BLaER1 treated with 17β-estradiol and CSF1 and Interleukin-3, amounts not matched to agents 10 nM and 100 nM (cell line): ENCODE measurements around the gene GPR26.
"Not testable (repeated sequence)": the region's sequence is repeated elsewhere in the genome, so short reads cannot be mapped to it uniquely, and the experiment has no call there.

Source experiments
- H3K27ac ChIP-seq, 11 experiments: shearing (Covaris generic); formaldehyde crosslinking; 2 replicates each; pipeline ENCODE4 v1.8.1; 2022
- H3K27me3 ChIP-seq, 11 experiments: shearing (Covaris generic); formaldehyde crosslinking; 2 replicates each; pipeline ENCODE4 v1.8.1; 2022
- H3K36me3 ChIP-seq, 11 experiments: shearing (Covaris generic); formaldehyde crosslinking; 2 replicates each; pipeline ENCODE4 v1.8.1; 2022
- H3K4me1 ChIP-seq, 10 experiments: shearing (Covaris generic); formaldehyde crosslinking; 2 replicates each; pipeline ENCODE4 v1.8.1; 2022
- H3K4me2 ChIP-seq, 11 experiments: shearing (Covaris generic); formaldehyde crosslinking; 2 replicates each; pipeline ENCODE4 v1.8.1; 2022
- H3K4me3 ChIP-seq, 10 experiments: shearing (Covaris generic); formaldehyde crosslinking; 2 replicates each; pipeline ENCODE4 v1.8.1; 2022
- H3K9ac ChIP-seq, 11 experiments: shearing (Covaris generic); formaldehyde crosslinking; 2 replicates each; pipeline ENCODE4 v1.8.1; 2022
- H3K9me3 ChIP-seq, 11 experiments: shearing (Covaris generic); formaldehyde crosslinking; replicated peaks in 1 of 11; 2 replicates each; pipeline ENCODE4 v1.8.1; 2022
- H4K20me1 ChIP-seq, 11 experiments: shearing (Covaris generic); formaldehyde crosslinking; 2 replicates each; pipeline ENCODE4 v1.8.1; 2022
- Cebpa-rat ChIP-seq, 11 experiments: shearing (Covaris generic); IDR thresholded peaks; 2 replicates each; pipeline ENCODE4 v1.8.1; 2022

Gene GPR26

GRCh38 chr10:123717336-123717735 lies 51.2 kb downstream of the GPR26 start:
- Histone ChIP-seq H3K4me3 (no peak overlapping the region), H3K9me3 (peaks cover 8 to 15% (median 10%) of the 10 kb centered on the region in 11 experiments; a peak in 19 of 22 replicates), H3K4me2 (0 out of 22 replicates have a peak overlapping the region, but pooled peaks of 1 of the 11 experiments have one; percentile 28), H3K27me3 (no peaks in the 10 kb centered on the region), H3K4me1 (no peaks in the 10 kb centered on the region; a peak in 1 of 20 replicates), H3K36me3 (no peaks in the 10 kb centered on the region), H3K9ac (no peak overlapping the region), H3K27ac (no peak overlapping the region), H4K20me1 (no peaks in the 10 kb centered on the region)
- TF ChIP-seq Cebpa-rat (IDR thresholded peaks at IDR 0.05) = no peak

DNA sequence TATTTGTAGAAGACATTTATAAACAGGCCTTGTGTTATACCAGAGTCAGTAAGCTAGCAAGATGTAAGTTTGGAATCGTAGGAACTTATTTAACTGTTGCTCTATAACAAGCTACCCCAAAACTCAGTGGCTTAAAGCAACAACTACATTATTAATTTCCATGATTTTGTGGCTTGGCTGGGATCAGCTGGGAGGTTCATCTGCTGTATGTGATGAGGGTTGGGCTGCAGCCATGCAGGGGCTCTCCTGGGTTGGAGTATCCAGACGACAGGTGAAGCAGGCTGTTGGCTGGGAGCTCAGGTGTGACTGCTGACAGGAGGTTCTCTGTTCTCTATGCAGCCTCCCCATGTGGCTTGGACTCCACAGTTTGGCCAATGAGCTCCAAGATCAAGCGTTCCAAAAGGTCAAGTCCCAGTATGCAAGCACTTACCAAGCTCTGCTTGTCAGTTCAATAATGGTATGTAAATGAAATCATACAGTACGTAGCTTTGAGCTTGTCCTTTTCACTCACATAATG lies 52.4 kb downstream of the GPR26 start:
- H3K4me3 ChIP-seq = no peak overlapping the region
- H3K27me3 ChIP-seq = no peaks in the 10 kb centered on the region
- H3K36me3 ChIP-seq = no peaks in the 10 kb centered on the region

GRCh38 chr10:123720536-123720935 lies 54.4 kb downstream of the GPR26 start:
- no peaks in the 10 kb centered on the region; a peak in 1 of 20 replicates for H3K4me1 ChIP-seq
- no peaks in the 10 kb centered on the region for H4K20me1 ChIP-seq
- H3K9me3 ChIP-seq = peaks cover 8 to 12% (median 9%) of the 10 kb centered on the region in 11 experiments; a peak in 19 of 22 replicates

More for the DNA sequence above, 52.4 kb downstream of the GPR26 start:
- Histone ChIP-seq H4K20me1 (no peaks in the 10 kb centered on the region), H3K9ac (no peak overlapping the region), H3K4me2 (no peak overlapping the region), H3K27ac (no peak overlapping the region), H3K4me1 (no peaks in the 10 kb centered on the region; a peak in 1 of 20 replicates), H3K9me3 (peaks cover 8 to 12% (median 10%) of the 10 kb centered on the region in 11 experiments; a peak in 19 of 22 replicates)
- TF ChIP-seq Cebpa-rat (IDR thresholded peaks at IDR 0.05) = no peak

DNA sequence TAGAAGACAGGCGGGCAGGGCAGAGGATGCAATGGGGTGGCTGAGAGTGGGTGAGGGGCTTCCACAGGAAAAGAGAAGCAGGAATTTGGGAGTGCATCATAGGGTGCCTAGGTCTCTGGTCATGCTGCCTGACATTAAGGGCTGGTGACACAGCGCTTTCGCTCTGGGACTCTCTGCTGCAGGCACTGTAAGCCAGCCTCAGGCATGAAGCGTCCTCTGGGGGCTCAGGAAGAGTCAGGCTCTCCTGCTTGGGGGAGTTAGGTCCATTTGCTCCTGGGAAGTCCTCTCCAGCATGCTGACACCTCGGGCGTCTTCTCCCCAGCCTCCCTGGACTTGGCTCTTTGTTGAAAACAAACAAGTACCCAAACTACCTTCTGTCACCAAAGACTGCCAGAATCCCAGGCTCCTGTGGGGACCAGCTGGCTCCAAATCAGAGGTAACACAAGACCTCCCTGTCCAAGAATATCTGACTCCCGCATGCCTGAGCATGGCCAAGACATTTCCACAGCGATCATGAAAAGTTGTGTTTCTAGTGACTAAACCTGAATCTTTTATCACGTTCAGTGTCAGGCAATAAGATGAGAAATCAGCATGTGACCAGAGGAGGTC lies 55.4 kb downstream of the GPR26 start:
- Histone ChIP-seq H3K27ac (no peak overlapping the region), H3K4me3 (no peak overlapping the region), H3K36me3 (no peaks in the 10 kb centered on the region), H3K4me2 (no peak overlapping the region), H3K27me3 (no peaks in the 10 kb centered on the region), H4K20me1 (no peaks in the 10 kb centered on the region), H3K4me1 (no peaks in the 10 kb centered on the region; a peak in 1 of 20 replicates), H3K9me3 (peaks cover 8 to 12% (median 9%) of the 10 kb centered on the region in 11 experiments; a peak in 19 of 22 replicates), H3K9ac (no peak overlapping the region)
- no peak for TF ChIP-seq Cebpa-rat (IDR thresholded peaks at IDR 0.05)

More at GRCh38 chr10:123720536-123720935, 54.4 kb downstream of the GPR26 start:
- no peak overlapping the region for H3K4me3 ChIP-seq
- H3K27me3 ChIP-seq = no peaks in the 10 kb centered on the region
- no peak for TF ChIP-seq Cebpa-rat (IDR thresholded peaks at IDR 0.05)
- H3K27ac ChIP-seq = no peak overlapping the region
- no peak overlapping the region for H3K9ac ChIP-seq
- no peak overlapping the region for H3K4me2 ChIP-seq
- no peaks in the 10 kb centered on the region for H3K36me3 ChIP-seq

- Histone ChIP-seq H3K4me2 (no peak overlapping the region), H3K4me1 (no peaks in the 10 kb centered on the region; a peak in 1 of 20 replicates), H4K20me1 (no peaks in the 10 kb centered on the region), H3K36me3 (no peaks in the 10 kb centered on the region), H3K27ac (no peak overlapping the region), H3K4me3 (no peak overlapping the region), H3K27me3 (no peaks in the 10 kb centered on the region), H3K9me3 (peaks cover 8 to 12% (median 9%) of the 10 kb centered on the region in 11 experiments; a peak in 19 of 22 replicates), H3K9ac (no peak overlapping the region)
- no peak for TF ChIP-seq Cebpa-rat (IDR thresholded peaks at IDR 0.05)
Observed at GRCh38 chr10:123722351-123722750, 56.2 kb downstream of the GPR26 start.

- Histone ChIP-seq H3K4me1 (no peaks in the 10 kb centered on the region), H4K20me1 (no peaks in the 10 kb centered on the region; a peak in 1 of 22 replicates), H3K36me3 (no peaks in the 10 kb centered on the region), H3K9ac (no peak overlapping the region), H3K4me2 (no peak overlapping the region), H3K9me3 (peaks cover 0 to 9% (median 4%) of the 10 kb centered on the region in 11 experiments; a peak in 14 of 22 replicates), H3K4me3 (no peak overlapping the region), H3K27ac (no peak overlapping the region), H3K27me3 (no peaks in the 10 kb centered on the region)
- TF ChIP-seq Cebpa-rat (IDR thresholded peaks at IDR 0.05) = no peak
Observed at GRCh38 chr10:123724747-123725146, 58.6 kb downstream of the GPR26 start.

DNA sequence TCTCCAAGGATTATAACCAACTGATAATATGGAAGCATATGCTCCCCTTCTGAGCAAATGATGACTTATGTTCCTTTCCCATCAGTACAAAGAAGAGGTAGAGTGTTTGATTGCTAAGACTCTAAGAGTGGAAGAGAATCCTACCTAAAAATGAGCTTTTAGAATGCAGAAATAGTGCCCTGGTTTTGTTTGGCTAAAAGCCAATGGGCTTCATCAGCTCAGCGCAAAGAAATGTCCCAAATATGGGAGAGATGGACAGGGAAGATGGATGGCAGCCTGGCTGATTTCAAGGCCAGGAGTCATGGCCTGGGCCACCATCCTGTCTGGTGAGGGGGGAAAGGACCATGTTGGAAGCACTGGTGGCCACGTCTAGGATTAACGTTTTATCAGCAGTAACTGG lies 60.2 kb downstream of the GPR26 start:
- no peaks in the 10 kb centered on the region; a peak in 1 of 22 replicates for H4K20me1 ChIP-seq
- no peak overlapping the region for H3K27ac ChIP-seq
- H3K27me3 ChIP-seq = no peaks in the 10 kb centered on the region
- H3K36me3 ChIP-seq = no peaks in the 10 kb centered on the region
- no peak overlapping the region for H3K4me2 ChIP-seq
- TF ChIP-seq Cebpa-rat (IDR thresholded peaks at IDR 0.05) = no peak
- no peak overlapping the region for H3K4me3 ChIP-seq
- H3K4me1 ChIP-seq = no peaks in the 10 kb centered on the region
- H3K9ac ChIP-seq = no peak overlapping the region
- peaks cover 10 to 23% (median 18%) of the 10 kb centered on the region in 11 experiments; a peak in 19 of 22 replicates for H3K9me3 ChIP-seq

- Histone ChIP-seq H3K4me2 (no peak overlapping the region), H3K9ac (no peak overlapping the region), H3K4me3 (no peak overlapping the region), H3K4me1 (no peaks in the 10 kb centered on the region), H3K36me3 (no peaks in the 10 kb centered on the region), H4K20me1 (no peaks in the 10 kb centered on the region; a peak in 1 of 22 replicates), H3K27me3 (no peaks in the 10 kb centered on the region), H3K9me3 (peaks cover 12 to 23% (median 18%) of the 10 kb centered on the region in 11 experiments; a peak in 19 of 22 replicates), H3K27ac (no peak overlapping the region)
- TF ChIP-seq Cebpa-rat (IDR thresholded peaks at IDR 0.05) = no peak
Observed at GRCh38 chr10:123726836-123727235, 60.7 kb downstream of the GPR26 start.

DNA sequence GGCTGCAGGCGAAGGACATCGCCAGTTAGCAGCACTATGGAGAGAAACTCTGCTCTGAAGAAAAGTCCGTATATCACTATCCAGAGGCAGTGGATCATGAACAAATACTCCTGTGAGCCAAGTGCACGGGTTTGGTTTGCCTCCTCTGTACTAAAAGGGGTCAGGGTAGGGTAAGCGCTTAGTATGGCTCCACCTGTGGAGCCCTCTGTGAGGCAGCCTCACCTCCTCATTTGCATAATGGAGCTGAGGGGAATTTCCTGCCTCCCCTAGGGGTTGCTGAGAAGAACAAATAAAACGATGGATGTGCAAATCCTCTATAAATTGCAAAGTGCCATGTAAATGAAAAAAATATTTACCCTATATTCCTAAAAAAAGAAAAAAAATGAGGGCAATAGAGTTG lies 63.4 kb downstream of the GPR26 start:
- no peak overlapping the region for H3K27ac ChIP-seq
- no peaks in the 10 kb centered on the region for H3K36me3 ChIP-seq
- H4K20me1 ChIP-seq = no peaks in the 10 kb centered on the region; a peak in 1 of 22 replicates
- H3K27me3 ChIP-seq = no peaks in the 10 kb centered on the region
- no peak for TF ChIP-seq Cebpa-rat (IDR thresholded peaks at IDR 0.05)
- no peak overlapping the region for H3K4me2 ChIP-seq
- H3K4me1 ChIP-seq = no peaks in the 10 kb centered on the region
- H3K4me3 ChIP-seq = no peak overlapping the region
- peaks cover 16 to 32% (median 22%) of the 10 kb centered on the region in 11 experiments for H3K9me3 ChIP-seq
- H3K9ac ChIP-seq = no peak overlapping the region

- not testable (repeated sequence) for H3K9ac ChIP-seq, H3K36me3 ChIP-seq, H3K27ac ChIP-seq, H3K4me1 ChIP-seq, H3K27me3 ChIP-seq, H3K4me2 ChIP-seq, H4K20me1 ChIP-seq, H3K4me3 ChIP-seq
- peaks cover 15 to 33% (median 26%) of the 10 kb centered on the region in 11 experiments for H3K9me3 ChIP-seq
Observed at GRCh38 chr10:123736917-123737316, 70.8 kb downstream of the GPR26 start.
